ENCODE results near the gene ZCCHC3.

Gene ZCCHC3

GRCh38 chr20:278607-279571 lies 18.5 kb upstream of the ZCCHC3 start:
- in situ Hi-C loops (cut with HindIII; ENCODE audit: low sequenced_read_pairs), result no loop called here

GRCh38 chr20:284172-284571 lies 13.2 kb upstream of the ZCCHC3 start:
- in situ Hi-C loops (cut with HindIII; ENCODE audit: low sequenced_read_pairs), result no loop called here

- in situ Hi-C loops (cut with HindIII; ENCODE audit: low sequenced_read_pairs), result no loop called here
Measured at GRCh38 chr20:286508-286907, 10.9 kb upstream of the ZCCHC3 start.

GRCh38 chr20:288956-289692 lies 8.2 kb upstream of the ZCCHC3 start:
- in situ Hi-C loops (cut with HindIII; ENCODE audit: low sequenced_read_pairs), result no loop called here

GRCh38 chr20:289693-290083 lies 7.7 kb upstream of the ZCCHC3 start:
- in situ Hi-C loops (cut with HindIII; ENCODE audit: low sequenced_read_pairs), result no loop called here

GRCh38 chr20:290084-290831 lies 7.1 kb upstream of the ZCCHC3 start, which contains the start of gene C20orf96:
Gene C20orf96 (minus strand): TSS chr20:290750. CDS start chr20:290610, 140 bp downstream.
- in situ Hi-C loops (cut with HindIII; ENCODE audit: low sequenced_read_pairs), result no loop called here

GRCh38 chr20:294602-295001 lies 2.8 kb upstream of the ZCCHC3 start:
- in situ Hi-C loops (cut with HindIII; ENCODE audit: low sequenced_read_pairs), result no loop called here

GRCh38 chr20:295804-296203 lies 1.6 kb upstream of the ZCCHC3 start:
- in situ Hi-C loops (cut with HindIII; ENCODE audit: low sequenced_read_pairs), result no loop called here

- in situ Hi-C loops (cut with HindIII; ENCODE audit: low sequenced_read_pairs), result no loop called here
Measured at GRCh38 chr20:297925-298775, 780 bp downstream of the ZCCHC3 start.

- in situ Hi-C loops (cut with HindIII; ENCODE audit: low sequenced_read_pairs), result no loop called here
Measured at GRCh38 chr20:298776-299391, 1.5 kb downstream of the ZCCHC3 start.

- in situ Hi-C loops (cut with HindIII; ENCODE audit: low sequenced_read_pairs), result no loop called here
Measured at GRCh38 chr20:300345-300990, 3.1 kb downstream of the ZCCHC3 start.

GRCh38 chr20:301886-302848 lies 4.8 kb downstream of the ZCCHC3 start:
- in situ Hi-C loops (cut with HindIII; ENCODE audit: low sequenced_read_pairs), result no loop called here

GRCh38 chr20:305745-306144 lies 8.4 kb downstream of the ZCCHC3 start:
- in situ Hi-C loops (cut with HindIII; ENCODE audit: low sequenced_read_pairs), result no loop called here

- in situ Hi-C loops (cut with HindIII; ENCODE audit: low sequenced_read_pairs), result no loop called here
Measured at GRCh38 chr20:308427-309038, 11.2 kb downstream of the ZCCHC3 start.

GRCh38 chr20:309306-309840 lies 12.0 kb downstream of the ZCCHC3 start:
- in situ Hi-C loops (cut with HindIII; ENCODE audit: low sequenced_read_pairs), result no loop called here

GRCh38 chr20:309841-310644 lies 12.7 kb downstream of the ZCCHC3 start:
- in situ Hi-C loops (cut with HindIII; ENCODE audit: low sequenced_read_pairs), result no loop called here

GRCh38 chr20:310645-311044 lies 13.3 kb downstream of the ZCCHC3 start:
- in situ Hi-C loops (cut with HindIII; ENCODE audit: low sequenced_read_pairs), result no loop called here
